GM12878 (cell line): ENCODE data around the gene ANKRD55. TPM values are rescaled to one million over a fixed set of nuclear protein-coding genes. Genes with fewer than 3 reads are reported as not detected.
A peak's percentile ranks its signal among the peaks of the same experiment; 100 is the strongest.

Source experiments
- ATF2 ChIP-seq: IDR thresholded peaks from 2 replicates; pipeline ENCODE4 v1.6.1; 2012; ENCODE audit warnings: low read length, inconsistent platforms
- BCLAF1 ChIP-seq: fragments of 450-650 bp; IDR thresholded peaks from 2 replicates; pipeline ENCODE4 v1.6.1; 2017; ENCODE audit warnings: antibody characterized with exemption, mild to moderate bottlenecking, moderate library complexity
- EED ChIP-seq: sonication (generic); IDR thresholded peaks from 2 replicates; pipeline ENCODE4 v1.6.1; 2016; ENCODE audit warnings: antibody characterized with exemption, low read depth
- EP300 ChIP-seq, 2 experiments: fragments of 150-350 bp in 1 of 2; IDR thresholded peaks; 2 replicates each; pipeline ENCODE4 v1.6.1; 2011 to 2012; ENCODE audit warnings: low read depth in 2 of 2, low read length in 2 of 2, borderline replicate concordance in 1 of 2, improper control_type of control experiment in 1 of 2, inconsistent platforms in 1 of 2; ENCODE audit not compliant: control insufficient read depth in 1 of 2
- ESRRA ChIP-seq: IDR thresholded peaks from 2 replicates; pipeline ENCODE4 v1.6.1; 2012; ENCODE audit warnings: mild to moderate bottlenecking, low read length, improper control_type of control experiment
- GABPA ChIP-seq: IDR thresholded peaks from 2 replicates; pipeline ENCODE4 v1.6.1; 2014; ENCODE audit warnings: antibody characterized with exemption, low read depth, mild to moderate bottlenecking, inconsistent platforms
- GATAD2B ChIP-seq: fragments of 450-650 bp; conservative IDR thresholded peaks from 2 replicates; pipeline ENCODE4 v1.6.1; 2017; ENCODE audit warnings: low read depth, mild to moderate bottlenecking, moderate library complexity
- HDGF ChIP-seq: fragments of 450-650 bp; IDR thresholded peaks from 2 replicates; pipeline ENCODE4 v1.6.1; 2016; ENCODE audit warnings: antibody characterized with exemption
- MYB ChIP-seq: fragments of 150-350 bp; IDR thresholded peaks from 2 replicates; pipeline ENCODE4 v1.6.1; 2014; ENCODE audit warnings: mild to moderate bottlenecking, low read depth, low read length, borderline replicate concordance
- NFIC ChIP-seq: IDR thresholded peaks from 2 replicates; pipeline ENCODE4 v1.6.1; 2012; ENCODE audit warnings: low read depth, mild to moderate bottlenecking, inconsistent platforms, low read length, moderate library complexity
- NKRF ChIP-seq: fragments of 450-650 bp; conservative IDR thresholded peaks from 2 replicates; pipeline ENCODE4 v1.6.1; 2017; ENCODE audit warnings: mild to moderate bottlenecking, moderate library complexity
- NR2C1 ChIP-seq: fragments of 450-650 bp; IDR thresholded peaks from 2 replicates; pipeline ENCODE4 v1.6.1; 2017; ENCODE audit warnings: antibody characterized with exemption, mild to moderate bottlenecking, moderate library complexity
- PML ChIP-seq: IDR thresholded peaks from 2 replicates; pipeline ENCODE4 v1.6.1; 2012; ENCODE audit warnings: low read length, inconsistent platforms
- RCOR1 ChIP-seq: conservative IDR thresholded peaks from 2 replicates; pipeline ENCODE4 v1.6.1; 2012; ENCODE audit warnings: low read depth, low read length, improper control_type of control experiment
- REST ChIP-seq: IDR thresholded peaks from 2 replicates; pipeline ENCODE4 v1.6.1; 2012; ENCODE audit warnings: mild to moderate bottlenecking, low read depth, low read length
- SRF ChIP-seq, 2 experiments: IDR thresholded peaks; 2 replicates each; pipeline ENCODE4 v1.6.1; 2011; ENCODE audit warnings: low read depth in 2 of 2, low read length in 2 of 2, mild to moderate bottlenecking in 1 of 2, moderate library complexity in 1 of 2
- STAT1 ChIP-seq: fragments of 450-650 bp; conservative IDR thresholded peaks from 2 replicates; pipeline ENCODE4 v1.6.1; 2014; ENCODE audit warnings: antibody characterized with exemption, mild to moderate bottlenecking
- TCF3 ChIP-seq: IDR thresholded peaks from 2 replicates; pipeline ENCODE4 v1.6.1; 2012; ENCODE audit warnings: low read depth, mild to moderate bottlenecking, low read length, borderline replicate concordance; ENCODE audit not compliant: insufficient read depth
- ZNF217 ChIP-seq: fragments of 450-650 bp; IDR thresholded peaks from 2 replicates; pipeline ENCODE4 v1.6.1; 2017; ENCODE audit warnings: antibody characterized with exemption, mild to moderate bottlenecking
- ZNF274 ChIP-seq: IDR thresholded peaks from one replicate; pipeline ENCODE4 v1.8.0; 2011; ENCODE audit not compliant: insufficient read length, insufficient read depth
- ZNF384 ChIP-seq: IDR thresholded peaks from 2 replicates; pipeline ENCODE4 v1.6.1; 2012; ENCODE audit warnings: low read depth, mild to moderate bottlenecking, low read length, improper control_type of control experiment, borderline replicate concordance
- polyA plus RNA-seq, 11 experiments: library from polyadenylated mRNA; depleted of rRNA in 4 of 11; unstranded in 6 of 11; stranded (reverse) in 5 of 11; fragments of >200 nt; fragmentation: Nextera tagmentation in 4 of 11; fragmentation: Illumina TruSeq in 1 of 11; extraction: Ambion mirVana in 4 of 11; extraction: Trizol in 1 of 11; gene quantifications; 1 replicate in 1 of 11; 2 replicates in 10 of 11; pipeline versions ENCODE4 v1.2.1 to v1.2.3, GENCODE V29; 2011 to 2016; ENCODE audit warnings: inconsistent platforms in 2 of 11, missing spikeins in 2 of 11, low read depth in 1 of 11
- total RNA-seq, 4 experiments: library from RNA; depleted of rRNA in 3 of 4; stranded (reverse); fragments of >200 nt in 3 of 4; fragmentation: Illumina TruSeq in 1 of 4; extraction: Trizol in 1 of 4; gene quantifications; 2 replicates each; pipeline versions ENCODE4 v1.2.1 to v1.2.3, GENCODE V29; 2013 to 2021

ANKRD55 gene
- total and polyA plus RNA-seq, 10 of the 15 experiments (the other 5 are each of a cell fraction or from before 2014, with no cell fraction given) = 0.04 TPM; not detected in 9

GRCh38 chr5:56105511-56106291 is 127.4 kb downstream of the ANKRD55 start (continued):
- TF ChIP-seq MYB = no peak
- 0 out of 4 replicates have a peak, but pooled peaks of 1 of the 2 experiments have one; percentile 16 for TF ChIP-seq EP300 (IDR thresholded peaks at IDR 0.05; ENCODE audit: borderline replicate concordance in 1 of 2, control insufficient read depth in 1 of 2, low read depth in 2 of 2, low read length in 2 of 2)
- TF ChIP-seq GATAD2B = 0 out of 2 replicates have a peak, but pooled peaks have one; percentile 29
- no peak for TF ChIP-seq ZNF217
- TF ChIP-seq RCOR1 = no peak
- TF ChIP-seq NR2C1 = no peak
- TF ChIP-seq PML = no peak
- TF ChIP-seq ATF2 = no peak
- TF ChIP-seq SRF (IDR thresholded peaks at IDR 0.05; ENCODE audit: low read depth in 2 of 2, low read length in 2 of 2) = no peak
- no peak for TF ChIP-seq HDGF
- TF ChIP-seq GABPA = no peak
- TF ChIP-seq ZNF384 = peak; percentile 26; the same call in 1 of the 2 replicates
- TF ChIP-seq ZNF274 = no peak
- no peak for TF ChIP-seq NKRF
- TF ChIP-seq NFIC = no peak
- no peak for TF ChIP-seq STAT1
- no peak for TF ChIP-seq TCF3
- no peak for TF ChIP-seq ESRRA
- no peak for TF ChIP-seq EED
- no peak for TF ChIP-seq BCLAF1
- TF ChIP-seq REST = no peak
